Stimulated activated CD4-positive, alpha-beta T cell treated with anti-CD3 and anti-CD28 coated beads, Interleukin-12 subunit alpha, Interleukin-12 subunit beta, amount 100 ng/mL, for 4 hours (primary cell): Measurements from ENCODE around the gene CD274.
A peak's percentile ranks its signal among the peaks of the same experiment; 100 is the strongest.
"Not testable (repeated sequence)": the region's sequence is repeated elsewhere in the genome, so short reads cannot be mapped to it uniquely, and the experiment has no call there.

Source experiments
- DNase-seq: peaks from one replicate; pipeline ENCODE4 v3.0.0-alpha.2; 2020

Gene CD274

GRCh38 chr9:5468850-5469249 lies 18.5 kb downstream of the CD274 start:
- DNase-seq, result no peak

- no peak for DNase-seq
These were observed 19.8 kb downstream of the CD274 start for GRCh38 chr9:5470122-5470521.

DNA sequence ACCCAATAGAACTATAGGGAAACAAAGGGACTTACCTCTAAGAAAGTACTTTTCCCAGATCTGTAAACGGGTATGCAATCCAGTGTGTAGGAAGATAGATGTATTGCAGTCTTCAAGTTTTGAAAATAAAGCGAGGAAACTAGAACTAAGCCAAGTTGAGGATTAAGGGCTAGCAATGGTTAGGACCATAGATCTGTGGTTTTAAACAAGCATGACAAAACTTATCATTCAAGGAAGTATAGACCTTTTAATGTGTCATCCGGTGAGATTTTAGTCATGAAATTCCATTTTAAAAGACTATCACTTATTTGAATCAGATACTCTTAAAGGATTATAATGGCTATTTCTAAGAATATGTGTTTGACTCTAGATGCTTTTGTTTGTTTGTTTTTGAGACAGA lies 20.5 kb downstream of the CD274 start:
- no peak for DNase-seq

GRCh38 chr9:5475611-5476010 lies 25.3 kb downstream of the CD274 start:
- DNase-seq, result not testable (repeated sequence)

GRCh38 chr9:5478206-5478605 lies 27.9 kb downstream of the CD274 start:
- no peak for DNase-seq

DNA sequence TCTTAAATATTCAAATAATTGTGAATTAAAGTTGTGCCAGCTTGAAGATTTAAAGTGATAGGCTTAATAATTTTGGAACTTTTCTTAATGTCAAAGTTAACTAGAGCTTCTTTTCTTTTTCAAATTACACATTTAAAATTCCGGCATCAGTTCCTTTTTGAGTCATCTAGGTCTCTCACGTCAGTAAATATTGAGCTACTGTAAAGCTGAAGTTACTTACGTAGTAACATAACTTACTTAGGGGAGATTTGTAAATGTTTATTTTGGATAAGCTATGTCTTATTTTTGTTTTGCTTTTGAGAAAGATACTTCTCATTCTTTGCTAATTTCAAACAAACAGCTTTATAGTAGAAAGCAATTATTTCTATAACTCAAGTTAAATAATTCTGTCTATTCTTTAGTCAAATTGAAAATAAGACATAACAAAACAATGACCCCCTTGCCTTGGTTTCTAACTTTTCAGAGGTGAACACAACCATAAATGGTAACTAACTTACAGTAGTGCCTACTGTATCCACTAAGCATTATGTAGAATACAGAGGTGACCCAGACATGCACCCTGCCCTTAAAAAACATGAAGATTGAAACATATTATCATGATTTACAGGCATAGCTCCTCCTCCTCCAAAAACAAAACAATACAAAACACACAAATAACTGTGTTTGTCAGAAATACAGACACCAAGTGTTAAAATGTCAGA lies 29.8 kb downstream of the CD274 start:
- no peak for DNase-seq

DNA sequence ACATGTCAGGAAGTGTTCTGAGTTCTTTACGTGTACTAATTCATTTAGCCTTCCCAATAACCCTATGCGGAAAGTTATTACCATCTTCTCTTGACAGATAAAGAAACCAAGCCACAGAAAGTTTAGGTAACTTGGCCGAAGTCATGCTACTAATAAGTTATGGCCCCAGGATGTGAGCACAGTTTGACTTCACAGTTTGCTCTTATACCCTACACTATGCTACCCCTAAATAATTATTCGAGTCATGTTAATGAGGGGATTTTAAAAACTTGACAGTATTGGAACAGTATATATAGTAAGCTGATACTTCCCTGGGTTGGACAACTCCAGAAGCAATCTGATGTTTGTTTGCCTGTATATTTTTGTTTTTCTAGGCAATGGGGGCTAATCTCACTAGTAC lies 30.6 kb downstream of the CD274 start:
- no peak for DNase-seq

GRCh38 chr9:5481322-5482040 lies 31.1 kb downstream of the CD274 start:
- DNase-seq, result no peak

DNA sequence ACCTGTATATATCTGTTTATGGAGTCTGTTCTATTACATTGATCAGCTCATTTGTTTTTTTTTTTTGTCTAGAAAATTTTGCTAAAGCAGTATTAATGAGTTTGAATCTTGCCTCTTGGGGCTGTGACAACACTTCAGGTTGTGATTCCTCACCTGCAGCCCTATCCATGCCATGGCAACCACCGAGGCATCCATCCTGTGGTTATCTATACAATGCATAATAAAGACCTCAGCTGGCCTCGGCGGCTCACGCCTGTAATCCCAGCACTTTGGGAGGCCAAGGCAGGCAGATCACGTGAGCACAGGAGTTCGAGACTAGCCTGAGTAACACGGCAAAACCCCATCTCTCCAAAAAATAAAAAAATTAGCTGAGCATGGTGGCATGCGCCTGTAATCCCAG lies 31.9 kb downstream of the CD274 start:
- DNase-seq, result no peak

DNA sequence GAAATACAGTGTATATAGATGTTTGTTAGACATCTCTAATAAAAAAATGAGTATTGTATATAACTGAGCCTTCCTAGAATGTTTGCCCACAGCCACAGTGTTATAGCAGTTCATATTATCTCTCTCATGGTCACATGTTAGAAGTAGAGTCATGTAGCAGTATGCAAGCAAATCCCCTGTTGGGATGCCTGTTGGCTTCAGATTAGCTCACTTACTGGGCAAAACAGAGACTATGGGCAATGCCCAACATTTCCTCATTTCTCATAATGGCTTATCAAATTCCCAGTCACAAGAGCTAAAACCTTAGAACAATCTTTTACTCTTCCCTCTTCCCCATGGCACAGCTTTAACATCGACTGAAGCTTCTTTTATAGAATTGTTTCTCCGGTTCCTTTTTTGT lies 33.0 kb downstream of the CD274 start:
- DNase-seq, result no peak

GRCh38 chr9:5485378-5486085 lies 35.2 kb downstream of the CD274 start:
- DNase-seq, result no peak

GRCh38 chr9:5486988-5487387 lies 36.6 kb downstream of the CD274 start:
- no peak for DNase-seq

- no peak for DNase-seq
These were observed 38.1 kb downstream of the CD274 start for GRCh38 chr9:5488221-5489008.

DNA sequence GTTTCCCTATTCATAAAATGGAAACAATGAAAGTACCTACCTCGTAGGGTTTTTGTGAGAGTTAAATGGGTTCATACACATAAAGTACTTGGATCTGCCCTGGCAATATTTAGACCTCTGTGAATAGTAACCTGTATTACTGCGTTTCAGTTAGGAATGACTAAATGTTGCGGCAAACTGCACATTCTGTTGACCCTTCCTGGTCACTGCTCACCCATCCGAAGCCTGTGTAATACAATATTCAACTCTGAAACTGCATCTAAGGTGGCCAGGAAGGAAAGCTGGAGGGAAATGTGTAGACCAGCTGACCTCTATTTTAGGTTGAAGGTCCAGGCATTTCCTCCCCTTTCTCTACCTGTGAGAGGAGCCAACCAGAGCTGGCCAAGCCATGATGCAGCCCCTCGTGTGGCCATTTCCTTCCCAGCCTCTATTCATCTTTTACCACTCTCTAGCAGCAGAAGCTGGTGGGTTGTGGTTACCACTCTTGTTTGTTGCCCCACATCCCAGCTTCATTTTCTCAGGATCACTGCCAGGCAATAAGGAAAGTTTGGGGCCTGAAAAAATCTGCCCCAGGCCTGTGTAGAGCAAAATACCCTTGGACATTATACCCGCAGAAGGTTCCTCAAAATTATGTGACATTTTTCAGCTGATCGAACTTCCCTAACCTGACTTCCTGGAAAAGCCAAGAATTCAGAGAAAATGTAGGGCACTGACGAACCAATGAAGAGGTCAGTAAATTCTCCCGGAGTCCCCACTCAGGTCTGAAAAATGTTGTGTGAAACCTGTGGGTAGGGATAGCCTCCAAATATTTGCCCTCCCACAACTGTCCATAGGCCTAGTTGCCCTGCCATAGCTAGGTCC lies 39.5 kb downstream of the CD274 start:
- DNase-seq, result no peak

DNA sequence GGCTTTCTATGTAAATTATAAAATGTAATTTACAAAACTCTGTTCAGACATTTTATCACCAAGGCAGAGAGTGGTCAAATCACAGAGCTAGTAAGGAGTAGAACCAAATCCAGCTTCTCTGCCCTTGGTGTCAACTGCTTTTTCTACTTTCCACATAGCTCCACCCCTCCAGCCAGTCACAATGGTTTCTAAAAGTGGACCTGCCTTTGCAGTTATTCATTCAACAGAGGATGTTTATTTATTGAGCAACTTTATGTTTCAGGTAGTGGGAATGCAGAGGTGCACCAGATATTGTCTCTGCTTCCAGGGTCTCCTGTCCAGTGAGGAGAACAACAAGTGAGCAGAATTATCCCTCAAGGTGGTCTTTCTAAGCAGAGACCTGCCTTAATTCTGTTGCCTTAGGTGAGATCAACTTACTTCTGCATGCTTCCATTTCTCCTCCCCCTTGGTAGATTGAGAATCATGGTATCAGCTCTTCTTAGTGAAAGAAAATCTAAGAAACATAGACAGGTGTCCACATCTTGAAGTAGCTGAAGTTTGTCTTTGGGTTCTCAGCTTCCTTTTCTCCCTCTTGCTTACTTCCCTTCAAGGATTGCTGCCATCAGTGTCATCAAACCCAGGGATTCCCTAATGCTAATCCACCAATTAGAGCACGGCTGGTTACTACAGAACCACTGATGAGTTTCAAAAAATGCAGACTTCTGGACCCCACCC lies 42.8 kb downstream of the CD274 start:
- DNase-seq, result no peak

- peak; percentile 23 for DNase-seq
These were observed 43.6 kb downstream of the CD274 start for GRCh38 chr9:5493679-5494511.

DNA sequence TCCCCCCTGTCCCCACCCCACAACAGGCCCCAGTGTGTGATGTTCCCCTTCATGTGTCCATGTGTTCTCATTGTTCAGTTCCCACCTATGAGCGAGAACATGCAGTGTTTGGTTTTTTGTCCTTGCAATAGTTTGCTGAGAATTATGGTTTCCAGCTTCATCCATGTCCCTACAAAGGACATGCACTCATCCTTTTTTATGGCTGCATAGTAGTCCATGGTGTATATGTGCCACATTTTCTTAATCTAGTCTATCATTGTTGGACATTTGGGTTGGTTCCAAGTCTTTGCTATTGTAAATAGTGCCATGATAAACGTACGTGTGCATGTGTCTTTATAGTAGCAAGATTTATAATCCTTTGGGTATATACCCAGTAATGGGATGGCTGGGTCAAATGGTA lies 44.4 kb downstream of the CD274 start:
- DNase-seq, result not testable (repeated sequence)

DNA sequence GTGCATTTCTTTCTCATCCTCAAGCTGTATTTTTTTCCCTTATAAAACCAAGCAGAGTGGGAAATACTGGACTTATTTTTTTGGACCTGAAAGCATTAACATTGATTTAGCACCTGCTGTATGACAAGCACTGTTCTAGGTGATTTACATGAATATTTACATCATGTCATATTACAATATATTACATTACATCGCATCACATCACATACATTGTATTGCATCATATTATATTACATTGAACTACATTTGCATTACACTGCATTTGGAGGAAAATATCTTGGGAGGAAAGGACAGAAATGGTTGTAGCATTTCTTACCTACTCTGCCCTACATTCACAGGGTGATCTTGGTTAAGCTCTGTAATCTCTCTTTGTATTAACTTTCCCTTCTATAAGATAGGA lies 48.8 kb downstream of the CD274 start:
- DNase-seq, result no peak

GRCh38 chr9:5499889-5500398 lies 49.6 kb downstream of the CD274 start:
- DNase-seq, result no peak
